Measurements from ENCODE around the gene MANF.

DNA sequence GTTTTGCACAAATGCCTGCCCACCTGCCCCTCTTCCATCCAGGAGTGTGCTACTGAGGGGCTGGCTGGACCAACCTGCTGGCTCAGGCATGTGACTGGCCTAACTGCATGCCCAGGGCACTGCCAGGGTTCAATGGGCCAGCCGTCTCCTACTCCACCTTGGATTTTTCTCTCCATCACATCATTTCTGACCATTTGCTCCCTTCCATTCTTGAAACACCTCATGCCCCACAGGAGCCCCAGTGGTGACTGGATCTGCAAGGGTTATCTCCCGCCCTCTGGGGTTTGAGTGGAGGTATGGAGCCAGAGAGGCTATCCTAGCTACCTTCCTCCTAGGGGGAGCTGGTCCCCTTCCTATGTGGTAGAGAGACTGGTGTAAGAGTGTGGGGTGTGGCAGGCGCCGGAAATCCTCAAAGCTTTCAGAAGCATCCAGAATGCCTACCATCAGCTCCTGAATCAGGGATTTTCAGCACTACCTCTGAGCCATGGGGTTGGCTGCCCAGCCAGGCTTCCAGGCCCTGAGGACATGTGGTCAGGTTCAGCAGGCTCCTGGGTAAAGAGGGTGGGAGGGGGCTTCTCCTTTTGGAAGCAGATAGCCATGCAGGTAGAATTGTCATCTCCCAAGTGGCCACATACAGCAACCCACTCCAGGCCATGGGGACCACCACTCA is 2.9 kb upstream of the MANF start:
- TF ChIP-seq POLR2A (IDR thresholded peaks at IDR 0.05; ENCODE audit: low read depth, low read length) = no peak
- no peak for TF ChIP-seq TAF1 (IDR thresholded peaks at IDR 0.05; ENCODE audit: borderline replicate concordance, low read depth, low read length)
- no peak for TF ChIP-seq POLR2AphosphoS5 (IDR thresholded peaks at IDR 0.05; ENCODE audit: low read depth, low read length)

Measured in GM12892 (cell line).